Upper lobe of left lung (tissue), 6 donors: ENCODE measurements around the gene SLC5A8. TPM values are rescaled to one million over a fixed set of nuclear protein-coding genes. Genes with fewer than 3 reads are reported as not detected.
A peak's percentile ranks its signal among the peaks of the same experiment; 100 is the strongest.

Experiments used
- ATAC-seq, 2 donors: fragments of 200-7000 bp; cut with Tn5 transposase; one replicate each; pipeline ENCODE4 v1.9.1; 2022; ENCODE audit warnings: mild to moderate bottlenecking in 2 of 2, moderate library complexity in 2 of 2; ENCODE audit not compliant: low FRiP score in 2 of 2
- DNase-seq, 2 donors: peaks; one replicate each; pipeline ENCODE4 v3.0.0-alpha.2; 2019 to 2020
- H3K27ac ChIP-seq, 4 donors: fragments of 200-600 bp; sonication (generic); one replicate each; pipeline ENCODE4 v1.5.1; 2016 to 2019
- H3K27me3 ChIP-seq, 4 donors: fragments of 200-600 bp; sonication (generic); one replicate each; pipeline ENCODE4 v1.5.1; 2017 to 2019
- H3K36me3 ChIP-seq, 4 donors: fragments of 200-600 bp; sonication (generic); one replicate each; pipeline ENCODE4 v1.5.1; 2016 to 2019
- H3K4me1 ChIP-seq, 4 donors: fragments of 200-600 bp; sonication (generic); one replicate each; pipeline ENCODE4 v1.5.1; 2018 to 2019
- H3K4me3 ChIP-seq, 4 donors: fragments of 200-600 bp; sonication (generic); one replicate each; pipeline ENCODE4 v1.5.1; 2017 to 2019; ENCODE audit warnings: mild to moderate bottlenecking in 2 of 4, moderate library complexity in 1 of 4
- H3K9me3 ChIP-seq, 4 donors: fragments of 200-600 bp; sonication (generic); one replicate each; pipeline ENCODE4 v1.5.1; 2018 to 2019
- EP300 ChIP-seq, 4 donors: sonication (generic); formaldehyde crosslinking; IDR thresholded peaks; one replicate each; pipeline ENCODE4 v1.5.1; 2017; ENCODE audit warnings: antibody characterized with exemption in 4 of 4, control low read depth in 2 of 4
- POLR2A ChIP-seq, 4 donors: fragments of 450-650 bp; IDR thresholded peaks; one replicate each; pipeline ENCODE4 v1.5.1; 2016 to 2017; ENCODE audit warnings: antibody characterized with exemption in 4 of 4, mild to moderate bottlenecking in 2 of 4
- POLR2AphosphoS5 ChIP-seq, 2 donors: sonication (generic); formaldehyde crosslinking; IDR thresholded peaks; one replicate each; pipeline ENCODE4 v1.5.1; 2017; ENCODE audit warnings: antibody characterized with exemption in 2 of 2
- WGBS, 2 donors: methylation state at CpG; one replicate each; pipeline ENCODE4 v1.1.5; 2017 to 2018; 5-methylcytosine and 5-hydroxymethylcytosine counted together
- total RNA-seq, 6 donors: library from RNA; depleted of rRNA in 4 of 6; stranded (reverse); fragments of >200 nt in 4 of 6; gene quantifications; one replicate each; pipeline versions ENCODE4 v1.1.0 to v1.2.1, GENCODE V29; 2016 to 2021
- TF ChIP-seq, protein P1 (sequence below), 6 experiments: fragments of 450-650 bp in 4 of 6; fragments of 200-600 bp in 2 of 6; sonication (generic) in 2 of 6; IDR thresholded peaks; one replicate each; pipeline ENCODE4 v1.5.1; 2016 to 2019; ENCODE audit warnings: antibody characterized with exemption in 6 of 6
- donor health status: DM: no; HTN: no; CAD: no; lungs with moderate emphysema.
- donor health status: DM: no; HTN: yes; CAD: no; lungs with severe emphysema.

The SLC5A8 gene, protein sequence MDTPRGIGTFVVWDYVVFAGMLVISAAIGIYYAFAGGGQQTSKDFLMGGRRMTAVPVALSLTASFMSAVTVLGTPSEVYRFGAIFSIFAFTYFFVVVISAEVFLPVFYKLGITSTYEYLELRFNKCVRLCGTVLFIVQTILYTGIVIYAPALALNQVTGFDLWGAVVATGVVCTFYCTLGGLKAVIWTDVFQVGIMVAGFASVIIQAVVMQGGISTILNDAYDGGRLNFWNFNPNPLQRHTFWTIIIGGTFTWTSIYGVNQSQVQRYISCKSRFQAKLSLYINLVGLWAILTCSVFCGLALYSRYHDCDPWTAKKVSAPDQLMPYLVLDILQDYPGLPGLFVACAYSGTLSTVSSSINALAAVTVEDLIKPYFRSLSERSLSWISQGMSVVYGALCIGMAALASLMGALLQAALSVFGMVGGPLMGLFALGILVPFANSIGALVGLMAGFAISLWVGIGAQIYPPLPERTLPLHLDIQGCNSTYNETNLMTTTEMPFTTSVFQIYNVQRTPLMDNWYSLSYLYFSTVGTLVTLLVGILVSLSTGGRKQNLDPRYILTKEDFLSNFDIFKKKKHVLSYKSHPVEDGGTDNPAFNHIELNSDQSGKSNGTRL
- 1 to 10 TPM in 5 of 6 donors, not detected in 1; 2.1 to 8.8 (median 7.2) TPM for total RNA-seq

DNA sequence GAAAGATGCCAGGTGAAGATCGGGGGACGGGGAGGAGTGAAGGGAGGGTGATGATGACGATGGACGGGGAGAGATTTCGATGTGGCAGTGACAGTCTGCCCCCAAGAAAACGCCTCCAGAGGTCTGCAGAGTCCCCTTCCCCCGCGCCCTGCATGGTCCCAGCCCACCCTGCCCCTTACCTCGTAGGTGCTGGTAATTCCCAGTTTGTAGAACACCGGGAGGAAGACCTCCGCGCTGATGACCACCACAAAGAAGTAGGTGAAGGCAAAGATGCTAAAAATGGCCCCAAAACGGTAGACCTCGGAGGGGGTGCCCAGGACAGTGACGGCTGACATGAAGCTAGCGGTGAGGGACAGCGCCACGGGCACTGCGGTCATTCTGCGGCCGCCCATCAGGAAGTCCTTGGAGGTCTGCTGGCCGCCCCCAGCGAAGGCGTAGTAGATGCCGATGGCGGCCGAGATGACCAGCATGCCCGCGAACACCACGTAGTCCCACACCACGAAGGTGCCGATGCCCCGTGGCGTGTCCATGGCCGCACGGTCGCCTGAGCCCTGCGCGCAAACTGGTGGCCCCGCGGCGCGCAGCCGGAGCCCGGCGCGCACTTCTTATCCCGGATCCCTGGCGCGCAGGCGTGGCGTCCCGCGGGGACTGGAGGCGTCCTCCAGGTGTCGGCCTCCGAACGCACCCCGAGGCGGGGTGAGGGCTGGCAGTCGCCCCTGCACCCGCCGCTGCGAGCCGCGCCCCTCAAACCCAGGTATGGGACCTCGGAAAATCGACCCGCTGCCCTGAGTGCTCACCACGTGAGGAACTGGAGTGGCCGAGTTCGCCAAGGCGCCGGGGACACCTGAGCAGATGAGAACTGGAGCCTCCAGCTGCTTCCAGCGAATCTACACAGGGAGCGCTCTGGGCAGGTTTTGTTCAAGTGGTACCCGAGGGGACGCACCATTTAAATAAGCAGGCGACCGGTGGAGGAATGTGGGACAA lies at the start of gene SLC5A8:
SLC5A8 (minus strand) TSS at position 920 of the 984 bp plus-strand sequence; CDS start at position 530, 390 bp downstream.
- TF ChIP-seq, protein P1, sequence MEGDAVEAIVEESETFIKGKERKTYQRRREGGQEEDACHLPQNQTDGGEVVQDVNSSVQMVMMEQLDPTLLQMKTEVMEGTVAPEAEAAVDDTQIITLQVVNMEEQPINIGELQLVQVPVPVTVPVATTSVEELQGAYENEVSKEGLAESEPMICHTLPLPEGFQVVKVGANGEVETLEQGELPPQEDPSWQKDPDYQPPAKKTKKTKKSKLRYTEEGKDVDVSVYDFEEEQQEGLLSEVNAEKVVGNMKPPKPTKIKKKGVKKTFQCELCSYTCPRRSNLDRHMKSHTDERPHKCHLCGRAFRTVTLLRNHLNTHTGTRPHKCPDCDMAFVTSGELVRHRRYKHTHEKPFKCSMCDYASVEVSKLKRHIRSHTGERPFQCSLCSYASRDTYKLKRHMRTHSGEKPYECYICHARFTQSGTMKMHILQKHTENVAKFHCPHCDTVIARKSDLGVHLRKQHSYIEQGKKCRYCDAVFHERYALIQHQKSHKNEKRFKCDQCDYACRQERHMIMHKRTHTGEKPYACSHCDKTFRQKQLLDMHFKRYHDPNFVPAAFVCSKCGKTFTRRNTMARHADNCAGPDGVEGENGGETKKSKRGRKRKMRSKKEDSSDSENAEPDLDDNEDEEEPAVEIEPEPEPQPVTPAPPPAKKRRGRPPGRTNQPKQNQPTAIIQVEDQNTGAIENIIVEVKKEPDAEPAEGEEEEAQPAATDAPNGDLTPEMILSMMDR (IDR thresholded peaks at IDR 0.05), result peak in 1 of 6 experiments; percentile 5
- no peak for TF ChIP-seq POLR2AphosphoS5 (IDR thresholded peaks at IDR 0.05)
- Histone ChIP-seq H3K9me3 (no peaks in the 10 kb centered on the region), H3K27me3 (peaks cover 0 to 8% (median 0%) of the 10 kb centered on the region in 4 donors), H3K36me3 (no peaks in the 10 kb centered on the region), H3K4me3 (peak within 1 kb of the TSS in 3 of 4 donors; percentile 41 to 50 (median 44)), H3K27ac (no peak within 1 kb of the TSS), H3K4me1 (peaks cover 0 to 10% (median 0%) of the 10 kb centered on the region in 4 donors)
- DNase-seq, result peak; percentile 65 to 88
- peak; percentile 52 to 71 for ATAC-seq
- WGBS, 2 donors, result 19% methylated on average over 21 to 33 of the region's 80 CpGs

DNA sequence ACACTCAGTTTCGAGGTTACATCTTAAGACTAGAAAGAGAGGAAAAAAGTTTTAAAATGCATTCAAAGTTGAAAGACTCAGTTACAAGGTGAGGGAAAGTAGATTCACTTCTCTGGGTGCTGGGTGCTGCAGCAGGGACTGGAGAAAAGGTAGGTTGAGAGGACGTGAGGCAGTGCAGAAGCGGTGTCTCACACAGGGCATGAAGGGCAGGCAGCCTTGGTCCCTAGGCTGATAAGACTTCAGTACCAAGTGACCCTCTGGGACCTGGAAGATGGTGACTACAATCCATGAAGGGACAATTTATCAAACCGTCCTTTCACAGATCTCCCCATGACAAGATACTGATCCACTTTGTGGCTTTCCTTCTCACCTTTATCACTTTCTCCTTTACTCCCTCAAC lies 47.3 kb upstream of the SLC5A8 start:
- WGBS, 2 donors, result 79 to 83% methylated on average over 4 of the region's 4 CpGs
- no peaks in the 10 kb centered on the region for H3K36me3 ChIP-seq
- H3K4me1 ChIP-seq, result no peaks in the 10 kb centered on the region
- no peak overlapping the region for H3K27ac ChIP-seq
- ATAC-seq (no peak), DNase-seq (no peak)
- no peaks in the 10 kb centered on the region for H3K27me3 ChIP-seq
- no peaks in the 10 kb centered on the region for H3K9me3 ChIP-seq
- TF ChIP-seq POLR2AphosphoS5 (IDR thresholded peaks at IDR 0.05) (no peak), POLR2A (IDR thresholded peaks at IDR 0.05) (no peak), EP300 (IDR thresholded peaks at IDR 0.05) (no peak)
- TF ChIP-seq, protein P1 (IDR thresholded peaks at IDR 0.05), result no peak
- no peak overlapping the region for H3K4me3 ChIP-seq

DNA sequence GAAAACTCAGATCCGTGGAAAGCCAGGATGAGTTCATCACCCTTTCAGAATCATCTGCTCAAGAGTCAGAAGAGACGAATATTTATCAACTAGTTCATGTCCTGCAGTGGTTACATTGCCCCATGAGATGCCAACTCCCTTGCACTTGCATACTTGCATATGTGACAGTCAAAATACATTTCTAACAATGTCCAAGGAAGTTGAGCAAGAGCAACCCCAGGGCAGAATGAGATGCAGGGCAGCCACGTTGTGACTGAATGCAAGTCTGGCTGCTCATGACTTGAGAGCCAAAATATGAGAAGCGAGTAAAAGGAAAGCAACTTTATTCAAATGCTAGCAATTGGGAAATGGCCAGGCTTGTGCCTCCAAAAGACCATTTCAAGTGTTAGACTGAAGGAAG lies 46.2 kb upstream of the SLC5A8 start:
- H3K27me3 ChIP-seq, result no peaks in the 10 kb centered on the region
- TF ChIP-seq EP300 (IDR thresholded peaks at IDR 0.05) (no peak), POLR2AphosphoS5 (IDR thresholded peaks at IDR 0.05) (no peak), POLR2A (IDR thresholded peaks at IDR 0.05) (no peak)
- TF ChIP-seq, protein P1 (IDR thresholded peaks at IDR 0.05), result no peak
- no peaks in the 10 kb centered on the region for H3K36me3 ChIP-seq
- H3K4me1 ChIP-seq, result no peaks in the 10 kb centered on the region
- no peak overlapping the region for H3K4me3 ChIP-seq
- DNase-seq, result no peak
- ATAC-seq, result no peak
- WGBS, 2 donors, result 69 to 71% methylated on average over 4 of the region's 4 CpGs
- no peaks in the 10 kb centered on the region for H3K9me3 ChIP-seq
- no peak overlapping the region for H3K27ac ChIP-seq

DNA sequence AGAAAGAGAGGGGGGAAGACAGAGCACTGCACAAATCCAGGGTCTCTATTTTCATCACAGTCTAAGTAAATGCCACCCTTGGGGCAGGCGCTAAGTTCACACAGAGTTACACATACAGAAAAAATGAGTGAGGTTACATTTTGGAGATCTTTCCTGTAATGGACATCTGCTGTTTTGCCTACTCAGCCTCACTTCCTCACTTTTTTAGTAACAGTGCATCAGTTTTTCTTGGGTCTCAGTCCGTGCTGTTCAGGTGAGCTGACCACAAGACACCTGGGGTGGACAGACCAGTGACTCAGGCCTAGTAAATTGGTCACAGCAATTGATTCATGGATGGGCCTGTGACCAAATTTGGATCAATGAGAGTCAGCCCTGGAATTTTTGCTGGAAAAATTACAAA lies 33.6 kb upstream of the SLC5A8 start:
- TF ChIP-seq POLR2AphosphoS5 (IDR thresholded peaks at IDR 0.05) (no peak), POLR2A (IDR thresholded peaks at IDR 0.05) (no peak), EP300 (IDR thresholded peaks at IDR 0.05) (no peak)
- TF ChIP-seq, protein P1 (IDR thresholded peaks at IDR 0.05), result no peak
- ATAC-seq, result no peak
- 83 to 91% methylated on average over 2 of the region's 2 CpGs for WGBS, 2 donors
- Histone ChIP-seq H3K9me3 (peaks cover 0 to 3% (median 0%) of the 10 kb centered on the region in 4 donors), H3K27ac (no peak overlapping the region), H3K27me3 (no peaks in the 10 kb centered on the region), H3K4me1 (no peaks in the 10 kb centered on the region), H3K4me3 (no peak overlapping the region), H3K36me3 (no peaks in the 10 kb centered on the region)
- no peak for DNase-seq
